ENCODE measurements around the gene KHK. TPM values are rescaled to one million over a fixed set of nuclear protein-coding genes. Genes with fewer than 3 reads are reported as not detected.

Gene KHK
- total and polyA plus RNA-seq, 2 of the 8 experiments (the other 6 are each of a cell fraction or from before 2014, with no cell fraction given), result 11.0 to 17.7 TPM

DNA sequence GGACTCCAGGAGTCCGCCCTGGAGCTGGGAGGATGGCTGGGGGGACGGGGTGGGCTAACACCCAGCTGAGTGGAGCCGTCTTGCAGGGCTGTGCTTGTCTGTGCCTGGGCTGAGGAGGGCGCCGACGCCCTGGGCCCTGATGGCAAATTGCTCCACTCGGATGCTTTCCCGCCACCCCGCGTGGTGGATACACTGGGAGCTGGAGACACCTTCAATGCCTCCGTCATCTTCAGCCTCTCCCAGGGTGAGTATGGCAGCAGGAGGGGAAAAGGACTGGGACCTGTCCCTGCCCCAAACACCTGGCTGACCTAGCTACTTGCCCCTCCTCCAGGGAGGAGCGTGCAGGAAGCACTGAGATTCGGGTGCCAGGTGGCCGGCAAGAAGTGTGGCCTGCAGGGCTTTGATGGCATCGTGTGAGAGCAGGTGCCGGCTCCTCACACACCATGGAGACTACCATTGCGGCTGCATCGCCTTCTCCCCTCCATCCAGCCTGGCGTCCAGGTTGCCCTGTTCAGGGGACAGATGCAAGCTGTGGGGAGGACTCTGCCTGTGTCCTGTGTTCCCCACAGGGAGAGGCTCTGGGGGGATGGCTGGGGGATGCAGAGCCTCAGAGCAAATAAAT lies 12.9 kb downstream of the KHK start:
- H2AFZ ChIP-seq (ENCODE audit: low read length), result no peak overlapping the region
- WGBS, 2 experiments (ENCODE audit: extremely low coverage in 1 of 2, insufficient coverage in 1 of 2, insufficient read length in 1 of 2, insufficient replicate concordance in 2 of 2, low coverage in 1 of 2, low lambda C conversion rate in 2 of 2, missing lambda C conversion rate in 1 of 2), result 83% methylated on average over 19 of the region's 19 CpGs; no CpG with 5 or more reads in 1 of the 2 experiments
- peak overlapping the region; percentile 88; the same call in 1 of the 2 replicates for H2BK15ac ChIP-seq (ENCODE audit: low read length)
- H3K4me1 ChIP-seq (replicated peaks in 1 of 4; ENCODE audit: control insufficient read depth in 3 of 4, insufficient read depth in 4 of 4, low read length in 3 of 4), result peaks cover 0 to 2% (median under 1%) of the 10 kb centered on the region in 4 experiments; a peak in 2 of 7 replicates
- H3K4me3 ChIP-seq (ENCODE audit: extremely low read depth in 1 of 4, insufficient read depth in 2 of 4, low read depth in 3 of 4, low read length in 4 of 4), result no peak overlapping the region
- no peaks in the 10 kb centered on the region for H3K9me3 ChIP-seq (ENCODE audit: insufficient read depth in 2 of 2, low read depth in 1 of 2, low read length in 1 of 2)
- H3K23me2 ChIP-seq (ENCODE audit: low read depth, low read length), result no peaks in the 10 kb centered on the region
- H2BK120ac ChIP-seq (replicated peaks; ENCODE audit: low read depth, low read length), result no peak overlapping the region
- no peak overlapping the region for H3K27ac ChIP-seq (ENCODE audit: low read depth, low read length)
- DNase-seq (ENCODE audit: low read depth in 1 of 2, low spot score in 2 of 2), result no peak
- no peak overlapping the region for H2BK20ac ChIP-seq (ENCODE audit: low read length)
- no peaks in the 10 kb centered on the region for H3K36me3 ChIP-seq (ENCODE audit: control insufficient read depth in 2 of 4, insufficient read depth in 4 of 4, low read length in 3 of 4)
- ChIA-PET CTCF (ENCODE audit: partially characterized antibody) (interaction anchor here (0.7 to 12.7 kb wide), 38 partner anchors 11 to 205 kb away, joined by 3 to 120 read pairs (median 6); partner anchors contain the start of genes ABHD1, KHK, PREB and PRR30), POLR2A (ENCODE audit: partially characterized antibody) (interaction anchor here (0.8 to 3.4 kb wide), 7 partner anchors 15 to 150 kb away, joined by 3 to 10 read pairs (median 3); partner anchors contain the start of genes ATRAID, OST4, PREB and SLC5A6)
- no peak overlapping the region for H3K18ac ChIP-seq (ENCODE audit: extremely low read depth, low read length)
- H3K23ac ChIP-seq (ENCODE audit: insufficient read length), result no peak overlapping the region
- H2BK5ac ChIP-seq (ENCODE audit: low read depth, low read length), result no peak overlapping the region
- no peak overlapping the region for H2BK12ac ChIP-seq (ENCODE audit: low read depth, low read length)
- no peak overlapping the region for H4K91ac ChIP-seq (replicated peaks; ENCODE audit: insufficient read length, low read length)
- no peak overlapping the region for H3K4me2 ChIP-seq (ENCODE audit: insufficient read depth in 1 of 2, low read depth in 2 of 2, low read length in 2 of 2)
- no peak overlapping the region for H4K5ac ChIP-seq (ENCODE audit: insufficient read length, low read depth, low read length)
- H4K20me1 ChIP-seq (replicated peaks in 1 of 2; ENCODE audit: control insufficient read depth in 1 of 2, insufficient read depth in 2 of 2, low read length in 2 of 2), result no peaks in the 10 kb centered on the region
- no peak overlapping the region for H3K9ac ChIP-seq (replicated peaks in 1 of 4; ENCODE audit: extremely low read depth in 1 of 4, low read depth in 3 of 4, low read length in 3 of 4)
- no peak overlapping the region for H3K14ac ChIP-seq (ENCODE audit: insufficient read length)
- no peak overlapping the region for H4K8ac ChIP-seq (ENCODE audit: extremely low read depth, insufficient read depth, low read length)
- H3K79me2 ChIP-seq (ENCODE audit: control insufficient read depth in 1 of 2, insufficient read depth in 2 of 2, low read length in 2 of 2), result no peaks in the 10 kb centered on the region
- no peak for FAIRE-seq
- no peak overlapping the region for H3K4ac ChIP-seq (replicated peaks; ENCODE audit: insufficient read length, low read depth, low read length)
- TF ChIP-seq, protein P1, sequence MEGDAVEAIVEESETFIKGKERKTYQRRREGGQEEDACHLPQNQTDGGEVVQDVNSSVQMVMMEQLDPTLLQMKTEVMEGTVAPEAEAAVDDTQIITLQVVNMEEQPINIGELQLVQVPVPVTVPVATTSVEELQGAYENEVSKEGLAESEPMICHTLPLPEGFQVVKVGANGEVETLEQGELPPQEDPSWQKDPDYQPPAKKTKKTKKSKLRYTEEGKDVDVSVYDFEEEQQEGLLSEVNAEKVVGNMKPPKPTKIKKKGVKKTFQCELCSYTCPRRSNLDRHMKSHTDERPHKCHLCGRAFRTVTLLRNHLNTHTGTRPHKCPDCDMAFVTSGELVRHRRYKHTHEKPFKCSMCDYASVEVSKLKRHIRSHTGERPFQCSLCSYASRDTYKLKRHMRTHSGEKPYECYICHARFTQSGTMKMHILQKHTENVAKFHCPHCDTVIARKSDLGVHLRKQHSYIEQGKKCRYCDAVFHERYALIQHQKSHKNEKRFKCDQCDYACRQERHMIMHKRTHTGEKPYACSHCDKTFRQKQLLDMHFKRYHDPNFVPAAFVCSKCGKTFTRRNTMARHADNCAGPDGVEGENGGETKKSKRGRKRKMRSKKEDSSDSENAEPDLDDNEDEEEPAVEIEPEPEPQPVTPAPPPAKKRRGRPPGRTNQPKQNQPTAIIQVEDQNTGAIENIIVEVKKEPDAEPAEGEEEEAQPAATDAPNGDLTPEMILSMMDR (IDR thresholded peaks at IDR 0.05; ENCODE audit: control extremely low read depth in 1 of 3, insufficient read depth in 1 of 3, low read depth in 1 of 3, low read length in 3 of 3), result peak in 1 of 3 experiments; percentile 17; a peak in 1 of 4 replicates
- peak in 1 of 2 experiments; percentile 37; a peak in 2 of 4 replicates for TF ChIP-seq RAD21 (IDR thresholded peaks at IDR 0.05 in 1 of 2, conservative IDR thresholded peaks at IDR 0.05 in 1 of 2; ENCODE audit: low read depth in 2 of 2, low read length in 2 of 2)
- TF ChIP-seq, protein P2, sequence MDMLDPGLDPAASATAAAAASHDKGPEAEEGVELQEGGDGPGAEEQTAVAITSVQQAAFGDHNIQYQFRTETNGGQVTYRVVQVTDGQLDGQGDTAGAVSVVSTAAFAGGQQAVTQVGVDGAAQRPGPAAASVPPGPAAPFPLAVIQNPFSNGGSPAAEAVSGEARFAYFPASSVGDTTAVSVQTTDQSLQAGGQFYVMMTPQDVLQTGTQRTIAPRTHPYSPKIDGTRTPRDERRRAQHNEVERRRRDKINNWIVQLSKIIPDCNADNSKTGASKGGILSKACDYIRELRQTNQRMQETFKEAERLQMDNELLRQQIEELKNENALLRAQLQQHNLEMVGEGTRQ (IDR thresholded peaks at IDR 0.05; ENCODE audit: low read length), result no peak
- H2AK5ac ChIP-seq (ENCODE audit: low read depth, low read length), result 0 out of 2 replicates have a peak overlapping the region, but pooled peaks have one; percentile 10
- H3K56ac ChIP-seq (replicated peaks; ENCODE audit: insufficient read length, low read depth, low read length), result no peak overlapping the region
- H3K79me1 ChIP-seq (ENCODE audit: low read depth, low read length), result no peaks in the 10 kb centered on the region; the same call in 1 of the 2 replicates
- H3K27me3 ChIP-seq (replicated peaks in 1 of 4; ENCODE audit: control insufficient read depth in 3 of 4, extremely low read depth in 1 of 4, insufficient read depth in 3 of 4, low read length in 3 of 4), result no peaks in the 10 kb centered on the region
